ENCODE measurements around the gene TAF4B. TPM values are rescaled to one million over a fixed set of nuclear protein-coding genes. Genes with fewer than 3 reads are reported as not detected.

Gene TAF4B
- polyA plus RNA-seq, 1 of the 3 experiments (the other 2 are of a cell fraction), result 1.3 TPM

GRCh38 chr18:26417190-26417589 lies 190.9 kb downstream of the TAF4B start:
- Histone ChIP-seq H3K9ac (no peak overlapping the region), H3K4me2 (no peak overlapping the region), H3K4me1 (ENCODE audit: control insufficient read depth in 1 of 2, insufficient read depth in 2 of 2, low read depth in 1 of 2, low read length in 1 of 2) (peaks cover 0 to 7% of the 10 kb centered on the region in 2 experiments; a peak in 2 of 4 replicates), H3F3A (replicated peaks; ENCODE audit: insufficient read depth) (no peaks in the 10 kb centered on the region), H3K27ac (ENCODE audit: low read depth in 2 of 2, low read length in 1 of 2) (no peak overlapping the region), H3K9me2 (no peaks in the 10 kb centered on the region), H3K36me3 (replicated peaks in 1 of 2; ENCODE audit: control insufficient read depth in 1 of 2, insufficient read depth in 2 of 2, low read length in 1 of 2) (no peaks in the 10 kb centered on the region), H3K79me2 (ENCODE audit: insufficient read depth) (no peaks in the 10 kb centered on the region), H3K9me3 (0 out of 2 replicates have a peak, but pooled peaks cover 6% of the 10 kb centered on the region), H4K20me1 (ENCODE audit: insufficient read depth) (no peaks in the 10 kb centered on the region), H2AFZ (ENCODE audit: low read depth) (no peak overlapping the region), H3K27me3 (ENCODE audit: insufficient read depth) (no peaks in the 10 kb centered on the region), H3K4me3 (ENCODE audit: low read depth in 2 of 2, low read length in 1 of 2) (no peak overlapping the region)
- ChIA-PET POLR2A (no interaction called here), CTCF (interaction anchor here (1.5 to 2.5 kb wide), 2 partner anchors 12 to 33 kb away, joined by 7 to 8 read pairs; no protein-coding TSS in a partner anchor)
- 93% methylated on average over 12 of the region's 12 CpGs for WGBS (ENCODE audit: low lambda C conversion rate)
- DNase-seq, result no peak
- TF ChIP-seq ZBTB33 (IDR thresholded peaks at IDR 0.05; ENCODE audit: borderline replicate concordance, low read depth) (no peak), MEF2A (IDR thresholded peaks at IDR 0.05; ENCODE audit: borderline replicate concordance, low read depth) (no peak), TEAD4 (IDR thresholded peaks at IDR 0.05; ENCODE audit: borderline replicate concordance, insufficient read depth) (no peak), EZH2phosphoT487 (IDR thresholded peaks at IDR 0.05; ENCODE audit: borderline replicate concordance, low read depth) (no peak), RXRA (IDR thresholded peaks at IDR 0.05; ENCODE audit: borderline replicate concordance, low read depth) (no peak), TAF1 (IDR thresholded peaks at IDR 0.05; ENCODE audit: borderline replicate concordance, low read depth, low read length) (no peak), MAX (IDR thresholded peaks at IDR 0.05; ENCODE audit: low read depth) (no peak), PBX3 (IDR thresholded peaks at IDR 0.05) (no peak), SMC3 (IDR thresholded peaks at IDR 0.05; ENCODE audit: low read depth, low read length) (no peak), RCOR1 (IDR thresholded peaks at IDR 0.05; ENCODE audit: low read length) (no peak)

DNA sequence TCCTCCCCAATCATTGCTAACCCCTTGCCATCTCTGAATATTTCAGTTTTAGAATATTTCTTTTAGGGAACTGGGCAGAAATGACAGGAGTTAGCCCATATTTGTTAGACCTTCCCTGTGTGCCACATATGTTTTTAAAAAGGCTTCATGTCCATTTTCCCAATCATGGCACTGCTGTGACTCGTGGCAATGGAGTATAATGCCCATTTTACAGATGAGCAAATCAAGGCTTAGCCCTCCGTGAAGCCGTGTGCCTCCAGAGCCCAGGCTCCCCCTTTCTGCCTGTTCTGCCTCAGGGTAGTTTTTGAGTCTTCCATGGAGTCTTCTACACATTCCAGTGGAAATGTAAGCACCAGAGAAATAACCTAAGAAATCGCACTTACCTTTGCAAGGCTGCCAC lies 192.0 kb downstream of the TAF4B start:
- POLR2A ChIA-PET, result no interaction called here
- no peak for TF ChIP-seq TEAD4 (IDR thresholded peaks at IDR 0.05; ENCODE audit: borderline replicate concordance, insufficient read depth)
- TF ChIP-seq RCOR1 (IDR thresholded peaks at IDR 0.05; ENCODE audit: low read length), result no peak
- no peak for TF ChIP-seq CHD2 (IDR thresholded peaks at IDR 0.05; ENCODE audit: low read length, partially characterized antibody)
- TF ChIP-seq MXI1 (IDR thresholded peaks at IDR 0.05; ENCODE audit: low read depth, low read length), result no peak
- 92% methylated on average over 4 of the region's 4 CpGs for WGBS (ENCODE audit: low lambda C conversion rate)

More for the DNA sequence above, 192.0 kb downstream of the TAF4B start:
- CTCF ChIA-PET, result interaction anchor here (1.3 to 1.4 kb wide), 2 partner anchors 7 to 14 kb away, joined by 3 read pairs; no protein-coding TSS in a partner anchor
- no peak for DNase-seq
- H3K27ac ChIP-seq (ENCODE audit: low read depth in 2 of 2, low read length in 1 of 2), result no peak overlapping the region
- no peak overlapping the region for H3K4me3 ChIP-seq (ENCODE audit: low read depth in 2 of 2, low read length in 1 of 2)
- H3K4me1 ChIP-seq (ENCODE audit: control insufficient read depth in 1 of 2, insufficient read depth in 2 of 2, low read depth in 1 of 2, low read length in 1 of 2), result peaks cover 0 to 12% of the 10 kb centered on the region in 2 experiments; a peak in 2 of 4 replicates
- no peaks in the 10 kb centered on the region for H3F3A ChIP-seq (replicated peaks; ENCODE audit: insufficient read depth)
- no peaks in the 10 kb centered on the region for H4K20me1 ChIP-seq (ENCODE audit: insufficient read depth)
- H3K4me2 ChIP-seq, result no peak overlapping the region
- no peaks in the 10 kb centered on the region for H3K79me2 ChIP-seq (ENCODE audit: insufficient read depth)
- H3K9ac ChIP-seq, result no peak overlapping the region
- H3K9me3 ChIP-seq, result no peaks in the 10 kb centered on the region
- no peaks in the 10 kb centered on the region for H3K27me3 ChIP-seq (ENCODE audit: insufficient read depth)
- H3K9me2 ChIP-seq, result no peaks in the 10 kb centered on the region
- H2AFZ ChIP-seq (ENCODE audit: low read depth), result no peak overlapping the region
- no peaks in the 10 kb centered on the region for H3K36me3 ChIP-seq (replicated peaks in 1 of 2; ENCODE audit: control insufficient read depth in 1 of 2, insufficient read depth in 2 of 2, low read length in 1 of 2)

Data from SK-N-SH (cell line).